C4-2B (cell line): ENCODE measurements around the gene CAB39.
"Not testable (repeated sequence)": the region's sequence is repeated elsewhere in the genome, so short reads cannot be mapped to it uniquely, and the experiment has no call there.

Experiments used
- H3K27ac ChIP-seq: fragments of 450-650 bp; 2 replicates; pipeline ENCODE4 v1.5.1; 2017
- CTCF ChIP-seq: fragments of 450-650 bp; conservative IDR thresholded peaks from 2 replicates; pipeline ENCODE4 v1.5.1; 2017; ENCODE audit warnings: mild to moderate bottlenecking
- ZFX ChIP-seq: fragments of 450-650 bp; IDR thresholded peaks from 2 replicates; pipeline ENCODE4 v1.6.1; 2017

Gene CAB39

GRCh38 chr2:230716588-230716987 is 3.9 kb downstream of the CAB39 start:
- no peak for TF ChIP-seq CTCF
- no peak for TF ChIP-seq ZFX
- H3K27ac ChIP-seq, result no peak overlapping the region

GRCh38 chr2:230717600-230717999 is 5.0 kb downstream of the CAB39 start:
- no peak overlapping the region for H3K27ac ChIP-seq

GRCh38 chr2:230719340-230719739 is 6.7 kb downstream of the CAB39 start:
- H3K27ac ChIP-seq, result no peak overlapping the region

More at GRCh38 chr2:230717600-230717999, 5.0 kb downstream of the CAB39 start:
- TF ChIP-seq ZFX, result no peak
- TF ChIP-seq CTCF, result no peak

GRCh38 chr2:230721712-230722111 is 9.1 kb downstream of the CAB39 start:
- TF ChIP-seq CTCF (no peak), ZFX (no peak)
- no peak overlapping the region for H3K27ac ChIP-seq

More at GRCh38 chr2:230719340-230719739, 6.7 kb downstream of the CAB39 start:
- TF ChIP-seq CTCF (no peak), ZFX (no peak)

- no peak overlapping the region for H3K27ac ChIP-seq
Observed at GRCh38 chr2:230722207-230722885, 9.7 kb downstream of the CAB39 start.

GRCh38 chr2:230723363-230723762 is 10.7 kb downstream of the CAB39 start:
- TF ChIP-seq ZFX (no peak), CTCF (no peak)
- no peak overlapping the region for H3K27ac ChIP-seq

More at GRCh38 chr2:230722207-230722885, 9.7 kb downstream of the CAB39 start:
- TF ChIP-seq CTCF, result no peak
- no peak for TF ChIP-seq ZFX

GRCh38 chr2:230724957-230725356 is 12.3 kb downstream of the CAB39 start:
- not testable (repeated sequence) for H3K27ac ChIP-seq

- TF ChIP-seq ZFX (no peak), CTCF (no peak)
- H3K27ac ChIP-seq, result no peak overlapping the region
Observed at GRCh38 chr2:230731512-230731911, 18.9 kb downstream of the CAB39 start.
